ENCODE results near the gene SGPP2. TPM values are rescaled to one million over a fixed set of nuclear protein-coding genes. Genes with fewer than 3 reads are reported as not detected.
A peak's percentile ranks its signal among the peaks of the same experiment; 100 is the strongest.

Gene SGPP2
- total RNA-seq, 3 donors from 2014 or later (not counting 1 experiment from before 2014, with no cell fraction given) = 0.25 to 0.30 TPM; not detected in 1

DNA sequence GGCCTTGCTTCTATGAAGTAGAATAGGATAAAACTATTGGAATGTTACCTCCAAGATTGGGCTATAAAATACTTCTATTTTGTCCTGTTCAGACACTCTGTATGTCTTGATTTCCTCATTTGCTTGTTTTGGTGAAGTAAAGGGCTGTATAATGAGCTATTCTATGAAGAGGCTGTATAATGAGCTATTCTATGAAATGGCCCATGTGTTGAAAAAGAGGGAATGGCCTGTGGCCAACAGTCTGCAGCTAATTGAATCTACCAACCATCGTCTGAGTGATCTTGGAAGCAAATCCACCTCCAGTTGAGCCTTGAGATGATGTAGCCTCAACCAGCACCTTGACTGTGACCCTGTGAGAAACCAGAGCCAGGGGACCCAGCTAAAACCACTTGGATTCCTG lies 3.8 kb upstream of the SGPP2 start:
- no peaks in the 10 kb centered on the region for H3K36me3 ChIP-seq (ENCODE audit: control insufficient read depth, insufficient read depth, low read length)
- Mint-ChIP-seq H3K27ac (no peak overlapping the region), H3K27me3 (ENCODE audit: low read depth in 2 of 2) (peaks cover 20 to 32% of the 10 kb centered on the region in 2 donors), H3K4me1 (no peaks in the 10 kb centered on the region), H3K36me3 (no peaks in the 10 kb centered on the region), H3K9me3 (no peaks in the 10 kb centered on the region), H3K4me3 (no peak overlapping the region)
- H3K4me1 ChIP-seq (ENCODE audit: control insufficient read depth, insufficient read depth, low read length) = peaks cover 4% of the 10 kb centered on the region
- no peaks in the 10 kb centered on the region for H3K9me3 ChIP-seq (ENCODE audit: control insufficient read depth, insufficient read depth, low read length)
- intact Hi-C loops (cut with micrococcal nuclease) = no loop called here
- H3K27ac ChIP-seq (ENCODE audit: low read length) = no peak overlapping the region
- no peak for DNase-seq
- ATAC-seq = no peak
- WGBS (ENCODE audit: insufficient coverage) = 79% methylated on average over 1 of the region's 1 CpG
- H3K27me3 ChIP-seq (ENCODE audit: control insufficient read depth, insufficient read depth, low read length) = peaks cover 7% of the 10 kb centered on the region
- TF ChIP-seq CTCF (IDR thresholded peaks at IDR 0.05) = no peak
- no peak overlapping the region for H3K4me3 ChIP-seq (ENCODE audit: low read length)

DNA sequence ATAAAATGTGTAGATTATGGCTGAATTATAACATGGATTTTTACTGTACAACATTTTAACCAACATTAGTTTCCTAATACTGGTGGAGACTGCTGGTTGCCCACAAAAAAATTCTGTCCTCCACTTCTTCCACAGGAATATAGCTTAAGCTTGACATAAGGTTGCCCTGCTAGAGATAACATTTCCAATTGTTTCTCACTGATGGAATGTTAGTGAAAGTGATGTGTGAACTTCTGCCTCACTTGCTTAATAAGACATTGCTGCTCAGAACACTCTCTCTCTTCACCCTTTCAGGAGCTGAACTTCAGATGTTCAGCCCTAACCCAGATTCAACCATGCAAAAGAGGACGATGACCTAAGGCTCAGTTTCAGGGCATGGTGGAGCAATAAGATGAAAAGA lies 2.7 kb upstream of the SGPP2 start:
- H3K36me3 Mint-ChIP-seq = no peaks in the 10 kb centered on the region
- no peaks in the 10 kb centered on the region for H3K4me1 Mint-ChIP-seq
- no peak overlapping the region for H3K4me3 Mint-ChIP-seq
- H3K27ac ChIP-seq (ENCODE audit: low read length) = no peak overlapping the region
- H3K27me3 ChIP-seq (ENCODE audit: control insufficient read depth, insufficient read depth, low read length) = peaks cover 8% of the 10 kb centered on the region
- intact Hi-C loops (cut with micrococcal nuclease) = no loop called here
- ATAC-seq (no peak), DNase-seq (no peak)
- no peak for TF ChIP-seq CTCF (IDR thresholded peaks at IDR 0.05)
- no peak overlapping the region for H3K4me3 ChIP-seq (ENCODE audit: low read length)
- no peaks in the 10 kb centered on the region for H3K9me3 Mint-ChIP-seq
- no peaks in the 10 kb centered on the region for H3K36me3 ChIP-seq (ENCODE audit: control insufficient read depth, insufficient read depth, low read length)
- H3K27me3 Mint-ChIP-seq (ENCODE audit: low read depth in 2 of 2) = peaks cover 24 to 32% of the 10 kb centered on the region in 2 donors
- H3K27ac Mint-ChIP-seq = no peak overlapping the region
- 88% methylated on average over 1 of the region's 1 CpG for WGBS (ENCODE audit: insufficient coverage)
- H3K4me1 ChIP-seq (ENCODE audit: control insufficient read depth, insufficient read depth, low read length) = peaks cover 4% of the 10 kb centered on the region
- no peaks in the 10 kb centered on the region for H3K9me3 ChIP-seq (ENCODE audit: control insufficient read depth, insufficient read depth, low read length)

DNA sequence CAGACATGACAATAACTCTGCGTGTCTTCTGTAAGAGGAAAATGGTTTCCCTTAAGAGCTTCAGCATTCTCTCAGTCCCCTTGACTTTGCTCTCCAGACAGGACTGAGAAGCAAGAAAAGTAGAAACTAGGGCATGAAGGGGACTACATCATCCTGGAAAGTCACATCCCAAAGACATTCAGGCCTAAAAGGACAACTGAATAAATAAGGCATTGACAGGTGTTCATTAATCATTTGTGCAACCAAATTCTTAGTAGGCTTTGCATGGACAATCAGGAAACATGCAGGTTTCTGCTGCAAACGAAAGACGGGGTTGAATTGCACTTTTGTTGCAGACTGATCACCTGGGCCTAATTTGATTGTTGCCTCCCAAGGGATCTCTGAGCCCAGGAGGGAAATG lies 1.2 kb upstream of the SGPP2 start:
- H3K36me3 ChIP-seq (ENCODE audit: control insufficient read depth, insufficient read depth, low read length) = no peaks in the 10 kb centered on the region
- 79% methylated on average over 3 of the region's 3 CpGs for WGBS (ENCODE audit: insufficient coverage)
- peaks cover 8% of the 10 kb centered on the region for H3K27me3 ChIP-seq (ENCODE audit: control insufficient read depth, insufficient read depth, low read length)
- Mint-ChIP-seq H3K4me3 (no peak overlapping the region), H3K4me1 (no peaks in the 10 kb centered on the region), H3K9me3 (no peaks in the 10 kb centered on the region), H3K27ac (no peak overlapping the region), H3K36me3 (no peaks in the 10 kb centered on the region), H3K27me3 (ENCODE audit: low read depth in 2 of 2) (peaks cover 28 to 44% of the 10 kb centered on the region in 2 donors)
- TF ChIP-seq CTCF (IDR thresholded peaks at IDR 0.05) = no peak
- H3K4me3 ChIP-seq (ENCODE audit: low read length) = no peak overlapping the region
- no peak for DNase-seq
- no peak overlapping the region for H3K27ac ChIP-seq (ENCODE audit: low read length)
- H3K4me1 ChIP-seq (ENCODE audit: control insufficient read depth, insufficient read depth, low read length) = peaks cover 4% of the 10 kb centered on the region
- intact Hi-C loops (cut with micrococcal nuclease) = no loop called here
- no peaks in the 10 kb centered on the region for H3K9me3 ChIP-seq (ENCODE audit: control insufficient read depth, insufficient read depth, low read length)
- ATAC-seq = no peak

- H3K27me3 Mint-ChIP-seq (ENCODE audit: low read depth in 2 of 2) = peaks cover 28 to 44% of the 10 kb centered on the region in 2 donors
- H3K9me3 ChIP-seq (ENCODE audit: control insufficient read depth, insufficient read depth, low read length) = no peaks in the 10 kb centered on the region
- ATAC-seq = no peak
These were observed 589 bp upstream of the SGPP2 start for GRCh38 chr2:222423632-222424275.

More at GRCh38 chr2:222423632-222424275, 589 bp upstream of the SGPP2 start:
- Histone ChIP-seq H3K4me1 (ENCODE audit: control insufficient read depth, insufficient read depth, low read length) (peaks cover 4% of the 10 kb centered on the region), H3K27ac (ENCODE audit: low read length) (no peak overlapping the region), H3K27me3 (ENCODE audit: control insufficient read depth, insufficient read depth, low read length) (peaks cover 8% of the 10 kb centered on the region), H3K4me3 (ENCODE audit: low read length) (no peak overlapping the region), H3K36me3 (ENCODE audit: control insufficient read depth, insufficient read depth, low read length) (no peaks in the 10 kb centered on the region)
- Mint-ChIP-seq H3K4me3 (peak overlapping the region; percentile 49), H3K36me3 (no peaks in the 10 kb centered on the region), H3K9me3 (no peaks in the 10 kb centered on the region), H3K27ac (no peak overlapping the region), H3K4me1 (no peaks in the 10 kb centered on the region)
- TF ChIP-seq CTCF (IDR thresholded peaks at IDR 0.05) = no peak
- intact Hi-C loops (cut with micrococcal nuclease) = no loop called here
- 7% methylated on average over 20 of the region's 23 CpGs for WGBS (ENCODE audit: insufficient coverage)
- DNase-seq = peak in 1 of 2 donors; percentile 72
